ENCODE data around the gene MOCS1. TPM values are rescaled to one million over a fixed set of nuclear protein-coding genes. Genes with fewer than 3 reads are reported as not detected.

MOCS1 gene
- total and polyA plus RNA-seq, 2 experiments from 2014 or later = 7.3 to 9.0 TPM

- Histone ChIP-seq H3K9ac (peak overlapping the region; percentile 59), H3K4me3 (peak overlapping the region; percentile 22; the same call in 1 of the 2 replicates), H3K27ac (peak overlapping the region; percentile 80), H3K36me3 (ENCODE audit: low read depth) (no peaks in the 10 kb centered on the region), H3K79me2 (ENCODE audit: insufficient read depth) (no peaks in the 10 kb centered on the region), H3F3A (ENCODE audit: insufficient read depth) (peaks cover 16% of the 10 kb centered on the region), H3K27me3 (replicated peaks; ENCODE audit: insufficient read depth) (no peaks in the 10 kb centered on the region), H4K20me1 (ENCODE audit: insufficient read depth) (no peaks in the 10 kb centered on the region), H3K9me2 (ENCODE audit: insufficient read depth) (no peaks in the 10 kb centered on the region), H3K4me2 (ENCODE audit: unreplicated experiment) (peak overlapping the region; percentile 54), H2AFZ (peak overlapping the region; percentile 25; the same call in 1 of the 2 replicates), H3K4me1 (ENCODE audit: insufficient read depth) (peaks cover 24% of the 10 kb centered on the region), H3K9me3 (ENCODE audit: low read depth) (no peaks in the 10 kb centered on the region)
- TF ChIP-seq EZH2 (IDR thresholded peaks at IDR 0.05; ENCODE audit: insufficient read depth, poor library complexity, severe bottlenecking) (no peak), EZH2phosphoT487 (IDR thresholded peaks at IDR 0.05; ENCODE audit: insufficient read depth, low read depth) (no peak)
- peak; percentile 88 for DNase-seq
- WGBS, 2 experiments (ENCODE audit: low coverage in 1 of 2, low lambda C conversion rate in 2 of 2, missing lambda C conversion rate in 2 of 2) = 37 to 43% methylated on average over 16 of the region's 16 CpGs
- in situ Hi-C loops (cut with MboI) = loop anchor here (10.0 kb wide), 1 partner anchor 507 kb away; no protein-coding TSS in a partner anchor
These were observed 52.3 kb downstream of the MOCS1 start for GRCh38 chr6:39881851-39882530.

GRCh38 chr6:39880594-39880993 is 53.7 kb downstream of the MOCS1 start:
- Histone ChIP-seq H3K27ac (no peak overlapping the region), H3K9ac (no peak overlapping the region), H3K9me2 (ENCODE audit: insufficient read depth) (no peaks in the 10 kb centered on the region), H3K9me3 (ENCODE audit: low read depth) (no peaks in the 10 kb centered on the region), H3K79me2 (ENCODE audit: insufficient read depth) (no peaks in the 10 kb centered on the region), H3K27me3 (replicated peaks; ENCODE audit: insufficient read depth) (no peaks in the 10 kb centered on the region), H2AFZ (no peak overlapping the region), H4K20me1 (ENCODE audit: insufficient read depth) (no peaks in the 10 kb centered on the region), H3K4me3 (no peak overlapping the region), H3K4me2 (ENCODE audit: unreplicated experiment) (no peak overlapping the region), H3F3A (ENCODE audit: insufficient read depth) (peaks cover 16% of the 10 kb centered on the region), H3K36me3 (ENCODE audit: low read depth) (no peaks in the 10 kb centered on the region), H3K4me1 (ENCODE audit: insufficient read depth) (peaks cover 22% of the 10 kb centered on the region)
- 76 to 86% methylated on average over 4 of the region's 4 CpGs for WGBS, 2 experiments (ENCODE audit: low coverage in 1 of 2, low lambda C conversion rate in 2 of 2, missing lambda C conversion rate in 2 of 2)
- TF ChIP-seq EZH2phosphoT487 (IDR thresholded peaks at IDR 0.05; ENCODE audit: insufficient read depth, low read depth) (no peak), EZH2 (IDR thresholded peaks at IDR 0.05; ENCODE audit: insufficient read depth, poor library complexity, severe bottlenecking) (no peak)
- no peak for DNase-seq
- in situ Hi-C loops (cut with MboI) = loop anchor here (10.0 kb wide), 1 partner anchor 506 kb away; no protein-coding TSS in a partner anchor

GRCh38 chr6:39879535-39879934 is 54.7 kb downstream of the MOCS1 start:
- Histone ChIP-seq H3K27me3 (replicated peaks; ENCODE audit: insufficient read depth) (no peaks in the 10 kb centered on the region), H3K36me3 (ENCODE audit: low read depth) (no peaks in the 10 kb centered on the region), H3K4me2 (ENCODE audit: unreplicated experiment) (no peak overlapping the region), H3K9me3 (ENCODE audit: low read depth) (no peaks in the 10 kb centered on the region), H3K9ac (no peak overlapping the region), H4K20me1 (ENCODE audit: insufficient read depth) (no peaks in the 10 kb centered on the region), H3K27ac (no peak overlapping the region), H3K79me2 (ENCODE audit: insufficient read depth) (no peaks in the 10 kb centered on the region), H3K4me3 (no peak overlapping the region), H2AFZ (no peak overlapping the region), H3F3A (ENCODE audit: insufficient read depth) (peaks cover 16% of the 10 kb centered on the region), H3K9me2 (ENCODE audit: insufficient read depth) (no peaks in the 10 kb centered on the region), H3K4me1 (ENCODE audit: insufficient read depth) (peaks cover 22% of the 10 kb centered on the region)
- in situ Hi-C loops (cut with MboI) = no loop called here
- TF ChIP-seq EZH2phosphoT487 (IDR thresholded peaks at IDR 0.05; ENCODE audit: insufficient read depth, low read depth) (no peak), EZH2 (IDR thresholded peaks at IDR 0.05; ENCODE audit: insufficient read depth, poor library complexity, severe bottlenecking) (no peak)
- no peak for DNase-seq
- WGBS, 2 experiments (ENCODE audit: low coverage in 1 of 2, low lambda C conversion rate in 2 of 2, missing lambda C conversion rate in 2 of 2) = 65 to 68% methylated on average over 3 of the region's 3 CpGs

GRCh38 chr6:39876826-39877225 is 57.4 kb downstream of the MOCS1 start:
- Histone ChIP-seq H3K9me3 (ENCODE audit: low read depth) (no peaks in the 10 kb centered on the region), H3K27ac (no peak overlapping the region), H3K4me1 (ENCODE audit: insufficient read depth) (peaks cover 4% of the 10 kb centered on the region), H3K9me2 (ENCODE audit: insufficient read depth) (no peaks in the 10 kb centered on the region), H3K9ac (no peak overlapping the region), H2AFZ (no peak overlapping the region), H3K4me2 (ENCODE audit: unreplicated experiment) (no peak overlapping the region), H3K27me3 (replicated peaks; ENCODE audit: insufficient read depth) (no peaks in the 10 kb centered on the region), H4K20me1 (ENCODE audit: insufficient read depth) (no peaks in the 10 kb centered on the region), H3K79me2 (ENCODE audit: insufficient read depth) (no peaks in the 10 kb centered on the region), H3F3A (ENCODE audit: insufficient read depth) (peaks cover 5% of the 10 kb centered on the region), H3K4me3 (no peak overlapping the region), H3K36me3 (ENCODE audit: low read depth) (no peaks in the 10 kb centered on the region)
- in situ Hi-C loops (cut with MboI) = no loop called here
- TF ChIP-seq EZH2 (IDR thresholded peaks at IDR 0.05; ENCODE audit: insufficient read depth, poor library complexity, severe bottlenecking) (no peak), EZH2phosphoT487 (IDR thresholded peaks at IDR 0.05; ENCODE audit: insufficient read depth, low read depth) (no peak)
- DNase-seq = no peak
- WGBS, 2 experiments (ENCODE audit: low coverage in 1 of 2, low lambda C conversion rate in 2 of 2, missing lambda C conversion rate in 2 of 2) = 78 to 80% methylated on average over 3 of the region's 3 CpGs
